ENCODE data around the gene NAA35. TPM values are rescaled to one million over a fixed set of nuclear protein-coding genes. Genes with fewer than 3 reads are reported as not detected.

Gene NAA35
- total RNA-seq, 2 experiments from 2014 or later: 9.5 to 20.2 TPM

DNA sequence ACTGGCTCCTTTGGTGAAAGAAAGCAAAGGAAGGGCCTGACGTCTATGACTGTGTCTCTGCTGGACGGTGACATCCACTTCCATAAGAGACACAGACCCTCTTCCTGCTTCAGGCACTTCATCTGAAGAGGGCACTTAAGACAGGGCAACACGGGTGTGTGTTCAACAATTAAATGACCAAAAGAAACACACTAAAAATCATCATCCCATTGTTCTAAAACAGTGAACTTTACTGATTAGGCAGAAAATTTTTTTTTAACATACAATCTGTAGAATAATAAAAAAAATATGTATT, 99.9 kb downstream of the NAA35 start:
- no peak overlapping the region for H3K27ac ChIP-seq (ENCODE audit: low read depth, low read length, poor library complexity, severe bottlenecking)
- H3K79me2 ChIP-seq (ENCODE audit: insufficient read depth, low read depth, low read length): no peaks in the 10 kb centered on the region
- H2AFZ ChIP-seq (ENCODE audit: low read length): no peak overlapping the region
- BruUV-seq (replicated peaks): no TSS peak
- H4K20me1 ChIP-seq (ENCODE audit: insufficient read depth, low read length): no peaks in the 10 kb centered on the region
- H3K36me3 ChIP-seq (ENCODE audit: insufficient read depth, low read length): no peaks in the 10 kb centered on the region
- no peaks in the 10 kb centered on the region for H3K4me1 ChIP-seq (ENCODE audit: insufficient read depth, low read length, poor library complexity, severe bottlenecking)
- ChIA-PET POLR2A (interaction anchor here (0.5 kb wide), 1 partner anchor 250 kb away, joined by 5 read pairs; no protein-coding TSS in a partner anchor), CTCF (ENCODE audit: unreplicated experiment) (no interaction called here)
- no peak overlapping the region for H3K4me3 ChIP-seq (ENCODE audit: low read depth, low read length, poor library complexity, severe bottlenecking)
- intact Hi-C loops (cut with micrococcal nuclease; ENCODE audit: unreplicated experiment): no loop called here
- DNase-seq (ENCODE audit: low spot score): no peak
- TF ChIP-seq, protein P1, sequence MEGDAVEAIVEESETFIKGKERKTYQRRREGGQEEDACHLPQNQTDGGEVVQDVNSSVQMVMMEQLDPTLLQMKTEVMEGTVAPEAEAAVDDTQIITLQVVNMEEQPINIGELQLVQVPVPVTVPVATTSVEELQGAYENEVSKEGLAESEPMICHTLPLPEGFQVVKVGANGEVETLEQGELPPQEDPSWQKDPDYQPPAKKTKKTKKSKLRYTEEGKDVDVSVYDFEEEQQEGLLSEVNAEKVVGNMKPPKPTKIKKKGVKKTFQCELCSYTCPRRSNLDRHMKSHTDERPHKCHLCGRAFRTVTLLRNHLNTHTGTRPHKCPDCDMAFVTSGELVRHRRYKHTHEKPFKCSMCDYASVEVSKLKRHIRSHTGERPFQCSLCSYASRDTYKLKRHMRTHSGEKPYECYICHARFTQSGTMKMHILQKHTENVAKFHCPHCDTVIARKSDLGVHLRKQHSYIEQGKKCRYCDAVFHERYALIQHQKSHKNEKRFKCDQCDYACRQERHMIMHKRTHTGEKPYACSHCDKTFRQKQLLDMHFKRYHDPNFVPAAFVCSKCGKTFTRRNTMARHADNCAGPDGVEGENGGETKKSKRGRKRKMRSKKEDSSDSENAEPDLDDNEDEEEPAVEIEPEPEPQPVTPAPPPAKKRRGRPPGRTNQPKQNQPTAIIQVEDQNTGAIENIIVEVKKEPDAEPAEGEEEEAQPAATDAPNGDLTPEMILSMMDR (conservative IDR thresholded peaks at IDR 0.05; ENCODE audit: low read length): no peak
- no peak for TF ChIP-seq EZH2phosphoT487 (IDR thresholded peaks at IDR 0.05; ENCODE audit: borderline replicate concordance, low read depth, low read length)
- H3K9me3 ChIP-seq (ENCODE audit: low read length): no peaks in the 10 kb centered on the region
- no peak overlapping the region for H3K4me2 ChIP-seq (ENCODE audit: low read length)
- no peaks in the 10 kb centered on the region for H3K9me2 ChIP-seq (ENCODE audit: insufficient read depth, low read length)

- Histone ChIP-seq H3K36me3 (ENCODE audit: insufficient read depth, low read length) (no peaks in the 10 kb centered on the region), H3K79me2 (ENCODE audit: insufficient read depth, low read depth, low read length) (no peaks in the 10 kb centered on the region), H3K27ac (ENCODE audit: low read depth, low read length, poor library complexity, severe bottlenecking) (no peak overlapping the region), H3K4me2 (ENCODE audit: low read length) (no peak overlapping the region), H2AFZ (ENCODE audit: low read length) (no peak overlapping the region), H3K4me1 (ENCODE audit: insufficient read depth, low read length, poor library complexity, severe bottlenecking) (no peaks in the 10 kb centered on the region), H3K4me3 (ENCODE audit: low read depth, low read length, poor library complexity, severe bottlenecking) (no peak overlapping the region), H3K9me3 (ENCODE audit: low read length) (no peaks in the 10 kb centered on the region), H3K9me2 (ENCODE audit: insufficient read depth, low read length) (no peaks in the 10 kb centered on the region), H4K20me1 (ENCODE audit: insufficient read depth, low read length) (no peaks in the 10 kb centered on the region)
- POLR2A ChIA-PET: interaction anchor here (0.5 kb wide), 1 partner anchor 249 kb away, joined by 5 read pairs; no protein-coding TSS in a partner anchor
- TF ChIP-seq EZH2phosphoT487 (IDR thresholded peaks at IDR 0.05; ENCODE audit: borderline replicate concordance, low read depth, low read length): no peak
- TF ChIP-seq, protein P1 (conservative IDR thresholded peaks at IDR 0.05; ENCODE audit: low read length): no peak
- intact Hi-C loops (cut with micrococcal nuclease; ENCODE audit: unreplicated experiment): no loop called here
- CTCF ChIA-PET (ENCODE audit: unreplicated experiment): no interaction called here
- BruUV-seq (replicated peaks): no TSS peak
- DNase-seq (ENCODE audit: low spot score): no peak
Observed at GRCh38 chr9:86041311-86041741, 100.4 kb downstream of the NAA35 start.

DNA sequence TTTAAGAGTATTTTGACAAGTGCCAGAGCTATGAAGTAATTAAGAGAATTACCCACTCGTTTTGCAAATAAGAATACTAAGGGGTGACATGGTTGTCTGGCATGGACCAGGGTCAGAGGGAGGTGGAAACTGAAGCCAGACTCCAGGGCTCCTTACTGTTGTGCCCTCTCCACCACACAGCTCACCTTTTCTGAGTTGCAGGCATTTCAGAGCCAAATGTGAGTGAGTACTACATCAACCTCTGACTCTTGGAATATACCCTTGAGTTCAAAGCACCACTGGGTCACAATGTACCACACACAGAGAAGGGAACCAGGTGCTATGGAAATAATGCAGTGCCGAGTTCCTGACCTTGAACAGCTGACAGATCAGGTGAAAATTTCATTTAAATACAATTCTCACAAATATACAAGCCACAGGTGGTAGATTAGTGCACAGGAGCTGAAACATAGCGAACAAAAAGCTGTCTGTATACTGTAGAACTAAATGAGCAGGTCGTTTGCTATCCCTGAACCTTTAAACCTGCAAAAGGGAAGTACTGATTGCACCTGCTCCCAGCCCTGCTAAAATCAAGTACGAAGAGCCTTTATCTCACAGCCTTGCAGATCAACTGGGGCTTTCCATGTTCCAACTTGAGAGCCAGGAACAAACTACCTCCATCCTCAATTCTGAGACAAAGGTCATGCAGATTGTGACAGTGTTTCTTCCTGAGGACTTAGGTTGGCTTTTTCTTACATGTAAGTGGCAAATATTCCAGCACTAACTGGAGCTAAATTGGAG, 101.4 kb downstream of the NAA35 start:
- TF ChIP-seq, protein P1 (conservative IDR thresholded peaks at IDR 0.05; ENCODE audit: low read length): no peak
- TF ChIP-seq EZH2phosphoT487 (IDR thresholded peaks at IDR 0.05; ENCODE audit: borderline replicate concordance, low read depth, low read length): no peak
- CTCF ChIA-PET (ENCODE audit: unreplicated experiment): no interaction called here
- Histone ChIP-seq H3K27ac (ENCODE audit: low read depth, low read length, poor library complexity, severe bottlenecking) (no peak overlapping the region), H3K4me3 (ENCODE audit: low read depth, low read length, poor library complexity, severe bottlenecking) (no peak overlapping the region), H3K9me3 (ENCODE audit: low read length) (no peaks in the 10 kb centered on the region), H3K4me1 (ENCODE audit: insufficient read depth, low read length, poor library complexity, severe bottlenecking) (no peaks in the 10 kb centered on the region), H2AFZ (ENCODE audit: low read length) (no peak overlapping the region), H3K79me2 (ENCODE audit: insufficient read depth, low read depth, low read length) (no peaks in the 10 kb centered on the region), H3K4me2 (ENCODE audit: low read length) (no peak overlapping the region), H3K36me3 (ENCODE audit: insufficient read depth, low read length) (no peaks in the 10 kb centered on the region), H4K20me1 (ENCODE audit: insufficient read depth, low read length) (no peaks in the 10 kb centered on the region), H3K9me2 (ENCODE audit: insufficient read depth, low read length) (no peaks in the 10 kb centered on the region)
- BruUV-seq (replicated peaks): no TSS peak
- intact Hi-C loops (cut with micrococcal nuclease; ENCODE audit: unreplicated experiment): no loop called here
- no peak for DNase-seq (ENCODE audit: low spot score)
- POLR2A ChIA-PET: no interaction called here

Data from OCI-LY7 (cell line).